GM15510 (cell line): ENCODE results near the gene VAMP8.

Experiments
- POLR2A ChIP-seq: IDR thresholded peaks from 3 replicates; pipeline ENCODE4 v1.6.1; 2011; ENCODE audit warnings: borderline replicate concordance; ENCODE audit not compliant: insufficient read length; ENCODE audit errors: extremely low read depth

Gene VAMP8

DNA sequence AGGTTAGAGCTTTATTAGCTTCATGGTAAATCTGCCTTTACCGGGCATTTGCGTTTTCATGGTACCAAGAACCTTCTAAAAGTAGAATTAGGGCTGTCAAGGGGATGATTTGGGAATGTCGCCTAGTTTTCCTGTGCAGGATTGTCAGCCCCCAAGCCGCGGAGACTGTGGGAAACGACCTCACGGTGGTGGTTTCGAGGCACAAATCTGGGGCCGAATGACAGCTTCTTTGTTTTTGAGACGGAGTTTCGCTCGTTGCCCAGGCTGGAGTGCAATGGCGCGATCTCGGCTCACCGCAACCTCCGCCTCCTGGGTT, 38.0 kb downstream of the VAMP8 start:
- TF ChIP-seq POLR2A = no peak

DNA sequence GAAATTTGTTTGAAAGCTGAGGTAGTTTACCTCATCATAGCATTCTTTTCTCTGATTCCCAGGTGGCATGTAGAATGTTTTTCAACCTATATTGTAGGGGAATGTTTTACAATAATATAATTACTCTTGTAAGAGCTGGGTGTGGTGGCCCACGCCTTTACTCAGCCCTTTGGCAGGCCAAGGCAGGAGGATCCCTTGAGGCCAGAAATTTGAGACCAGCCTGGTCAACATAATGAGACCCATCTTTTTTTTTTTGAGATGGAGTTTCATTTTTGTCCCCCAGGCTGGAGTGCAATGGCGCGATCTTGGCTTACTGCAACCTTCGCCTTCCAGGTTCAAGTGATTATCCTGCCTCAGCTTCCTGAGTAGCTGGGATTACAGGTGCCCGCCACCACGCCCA, 42.2 kb downstream of the VAMP8 start:
- no peak for TF ChIP-seq POLR2A

DNA sequence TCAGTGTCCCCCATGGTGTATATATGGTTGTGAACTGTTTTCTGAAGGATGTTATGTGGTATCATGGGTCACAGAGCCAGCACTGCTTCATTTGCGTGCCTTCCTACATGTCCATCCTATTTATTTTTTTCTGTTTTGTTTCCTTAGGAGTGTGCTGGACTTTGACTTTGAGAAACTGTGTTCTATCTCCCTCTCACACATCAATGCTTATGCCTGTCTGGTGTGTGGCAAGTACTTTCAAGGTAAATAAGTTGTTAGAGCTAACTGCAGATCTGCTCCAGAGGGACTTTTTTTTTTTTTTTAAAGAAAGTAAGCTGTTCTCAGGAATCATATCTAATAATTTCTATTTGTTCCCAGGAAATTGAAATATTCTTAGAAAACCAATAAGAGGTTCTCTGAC, 44.0 kb downstream of the VAMP8 start:
- TF ChIP-seq POLR2A = no peak

DNA sequence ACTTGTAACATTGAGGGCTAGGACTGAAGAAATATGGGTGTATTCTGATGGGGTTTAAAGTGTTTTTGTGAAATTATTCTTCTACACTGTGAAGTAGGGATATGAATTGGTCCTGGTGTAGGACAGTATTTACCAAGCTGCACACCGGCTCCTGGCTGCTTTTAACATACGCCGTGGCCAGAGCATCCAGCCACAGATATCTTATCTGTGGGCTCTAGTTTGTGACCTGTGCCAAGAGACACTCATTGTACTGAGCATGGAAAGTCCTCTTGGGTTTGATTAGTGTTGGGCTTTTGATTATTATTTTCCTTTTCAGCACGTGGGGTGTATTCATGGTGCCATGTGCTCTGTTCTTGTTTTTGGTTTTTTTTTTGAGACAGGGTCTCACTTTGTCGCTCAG, 46.6 kb downstream of the VAMP8 start:
- TF ChIP-seq POLR2A = no peak

- TF ChIP-seq POLR2A = no peak
Measured at GRCh38 chr2:85628658-85629057, 51.3 kb downstream of the VAMP8 start.

GRCh38 chr2:85631316-85631715, 53.9 kb downstream of the VAMP8 start:
- TF ChIP-seq POLR2A = no peak
